Measurements from ENCODE around the gene CLEC16A. TPM values are rescaled to one million over a fixed set of nuclear protein-coding genes. Genes with fewer than 3 reads are reported as not detected.
A peak's percentile ranks its signal among the peaks of the same experiment; 100 is the strongest.

CLEC16A gene
- total RNA-seq, 2 donors from 2014 or later = 29.9 to 32.3 TPM

DNA sequence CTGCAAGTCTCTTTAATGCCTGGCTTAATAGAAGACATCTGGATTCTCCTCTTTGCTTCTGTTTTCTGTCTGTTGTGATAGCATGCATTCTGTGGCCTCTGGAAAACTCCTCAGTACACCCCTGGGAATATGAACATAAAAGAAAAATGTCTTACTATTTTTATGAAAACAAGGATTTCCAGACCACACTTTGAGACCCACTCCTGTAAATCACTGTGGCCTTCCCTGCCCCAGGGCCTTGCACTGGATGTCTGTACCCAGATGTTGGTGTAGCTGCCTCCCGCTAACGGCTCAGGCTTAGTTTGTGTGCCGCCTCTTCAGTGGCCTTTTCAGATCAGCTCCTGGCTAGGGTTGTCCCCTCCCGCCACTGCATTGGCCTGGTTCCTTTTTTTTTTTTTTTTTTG is 185.0 kb downstream of the CLEC16A start:
- no peak overlapping the region for H3K4me3 Mint-ChIP-seq
- H3K9me3 Mint-ChIP-seq = no peaks in the 10 kb centered on the region
- no peak for DNase-seq
- ATAC-seq (replicated peaks in 1 of 2) = no peak
- H3K27ac Mint-ChIP-seq = peak overlapping the region; percentile 1
- peaks cover 6 to 11% of the 10 kb centered on the region in 2 donors for H3K36me3 Mint-ChIP-seq (ENCODE audit: insufficient read depth in 2 of 2)
- H3K4me1 Mint-ChIP-seq (ENCODE audit: low read depth) = peaks cover 64% of the 10 kb centered on the region
- H3K27me3 Mint-ChIP-seq (ENCODE audit: low read depth) = no peaks in the 10 kb centered on the region

DNA sequence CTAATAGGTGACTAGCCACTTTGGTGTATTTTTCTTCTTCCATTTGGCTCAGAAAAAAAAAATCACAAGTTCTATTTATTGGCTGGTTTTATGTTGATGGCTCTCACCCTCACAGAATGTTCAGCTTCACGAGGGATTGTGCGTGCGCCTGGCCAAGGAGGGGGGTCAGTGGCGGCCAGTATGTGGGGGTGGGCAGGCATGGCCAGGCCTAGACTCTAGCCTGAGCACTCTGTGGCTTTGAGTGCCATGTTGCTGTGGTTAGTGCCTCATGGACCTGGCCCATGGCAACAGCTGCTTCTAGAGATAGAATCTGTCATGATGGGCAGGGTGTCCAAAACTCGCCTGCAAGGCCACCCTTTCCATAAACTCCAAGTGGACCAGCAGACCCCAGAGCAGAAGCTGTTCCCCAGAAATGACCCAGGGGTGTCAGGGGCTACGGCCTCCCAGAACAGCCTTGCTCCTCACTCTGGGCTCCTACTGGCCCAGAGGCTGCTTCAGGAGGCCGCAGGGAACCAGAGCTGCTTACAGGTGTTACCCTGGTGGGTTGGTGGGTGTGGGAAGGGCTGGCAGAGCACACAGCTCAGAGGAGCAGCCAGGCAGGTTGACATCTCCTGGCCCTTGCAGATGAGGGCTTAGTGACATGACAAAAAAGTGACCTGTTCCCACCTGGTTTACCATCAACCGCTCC is 186.8 kb downstream of the CLEC16A start:
- no peaks in the 10 kb centered on the region for H3K9me3 Mint-ChIP-seq
- peaks cover 81% of the 10 kb centered on the region for H3K4me1 Mint-ChIP-seq (ENCODE audit: low read depth)
- H3K36me3 Mint-ChIP-seq (ENCODE audit: insufficient read depth in 2 of 2) = peaks cover 11 to 19% of the 10 kb centered on the region in 2 donors
- DNase-seq (no peak), ATAC-seq (replicated peaks in 1 of 2) (no peak)
- no peak overlapping the region for H3K27ac Mint-ChIP-seq
- no peaks in the 10 kb centered on the region for H3K27me3 Mint-ChIP-seq (ENCODE audit: low read depth)
- no peak overlapping the region for H3K4me3 Mint-ChIP-seq

DNA sequence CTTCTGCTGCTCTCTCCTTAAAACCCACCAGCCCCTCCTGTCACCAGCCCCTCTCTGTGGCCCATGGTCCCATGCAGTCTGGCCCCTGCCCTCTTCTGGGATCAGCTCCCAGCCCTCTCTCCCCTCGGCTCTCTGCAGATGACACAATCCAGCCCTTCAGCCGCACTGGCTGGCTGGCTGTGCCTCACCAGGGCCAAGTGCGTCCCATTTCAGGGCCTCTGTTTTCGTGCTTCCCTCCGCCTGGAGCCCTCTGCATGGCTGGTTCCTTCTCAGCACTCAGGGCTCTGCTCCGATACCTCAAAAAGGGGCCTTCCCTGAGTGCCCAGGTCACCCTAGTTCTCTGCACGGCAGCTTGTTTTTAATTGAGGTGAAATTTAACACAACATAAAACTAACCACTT is 187.3 kb downstream of the CLEC16A start:
- Mint-ChIP-seq H3K4me3 (peak overlapping the region in 1 of 2 donors; percentile 65), H3K27me3 (ENCODE audit: low read depth) (no peaks in the 10 kb centered on the region), H3K9me3 (no peaks in the 10 kb centered on the region), H3K4me1 (ENCODE audit: low read depth) (peaks cover 81% of the 10 kb centered on the region), H3K27ac (peak overlapping the region; percentile 62), H3K36me3 (ENCODE audit: insufficient read depth in 2 of 2) (peaks cover 9 to 15% of the 10 kb centered on the region in 2 donors)
- ATAC-seq (replicated peaks in 1 of 2) = peak; percentile 5 to 30
- no peak for DNase-seq

DNA sequence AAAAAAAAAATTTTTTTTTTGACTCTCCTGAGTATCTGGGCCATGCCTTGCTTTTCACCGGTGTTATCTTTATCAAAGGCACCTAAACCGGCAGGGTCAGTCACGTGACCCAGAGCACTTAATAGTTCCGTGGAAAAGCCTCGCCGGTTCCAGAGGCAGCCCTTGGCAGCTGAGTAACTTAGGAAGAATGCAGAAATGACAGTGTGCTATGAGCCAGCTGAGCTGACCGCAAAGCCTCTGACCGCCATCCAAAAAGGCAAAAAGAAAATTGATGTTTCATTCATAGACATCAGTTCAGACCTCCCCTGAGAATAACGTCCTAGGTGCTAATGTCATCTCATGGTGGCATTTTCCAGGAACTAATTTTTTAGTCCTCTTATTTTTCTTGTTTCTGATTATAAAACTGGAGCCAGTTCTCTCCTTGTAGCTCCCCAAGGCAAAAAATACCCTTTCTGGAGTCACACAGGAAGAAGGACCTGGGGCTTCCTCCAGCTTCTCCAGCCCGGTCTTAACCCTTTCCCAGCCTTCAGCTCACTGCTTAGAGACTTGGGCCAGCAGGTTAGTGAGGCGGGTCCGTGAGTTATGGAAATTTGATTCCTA is 189.1 kb downstream of the CLEC16A start:
- H3K27ac Mint-ChIP-seq = no peak overlapping the region
- peaks cover 90% of the 10 kb centered on the region for H3K4me1 Mint-ChIP-seq (ENCODE audit: low read depth)
- H3K27me3 Mint-ChIP-seq (ENCODE audit: low read depth) = no peaks in the 10 kb centered on the region
- peak in 1 of 2 donors; percentile 16 for ATAC-seq (replicated peaks in 1 of 2)
- no peak for DNase-seq
- H3K4me3 Mint-ChIP-seq = no peak overlapping the region
- H3K36me3 Mint-ChIP-seq (ENCODE audit: insufficient read depth in 2 of 2) = peaks cover 7 to 15% of the 10 kb centered on the region in 2 donors
- H3K9me3 Mint-ChIP-seq = no peaks in the 10 kb centered on the region

DNA sequence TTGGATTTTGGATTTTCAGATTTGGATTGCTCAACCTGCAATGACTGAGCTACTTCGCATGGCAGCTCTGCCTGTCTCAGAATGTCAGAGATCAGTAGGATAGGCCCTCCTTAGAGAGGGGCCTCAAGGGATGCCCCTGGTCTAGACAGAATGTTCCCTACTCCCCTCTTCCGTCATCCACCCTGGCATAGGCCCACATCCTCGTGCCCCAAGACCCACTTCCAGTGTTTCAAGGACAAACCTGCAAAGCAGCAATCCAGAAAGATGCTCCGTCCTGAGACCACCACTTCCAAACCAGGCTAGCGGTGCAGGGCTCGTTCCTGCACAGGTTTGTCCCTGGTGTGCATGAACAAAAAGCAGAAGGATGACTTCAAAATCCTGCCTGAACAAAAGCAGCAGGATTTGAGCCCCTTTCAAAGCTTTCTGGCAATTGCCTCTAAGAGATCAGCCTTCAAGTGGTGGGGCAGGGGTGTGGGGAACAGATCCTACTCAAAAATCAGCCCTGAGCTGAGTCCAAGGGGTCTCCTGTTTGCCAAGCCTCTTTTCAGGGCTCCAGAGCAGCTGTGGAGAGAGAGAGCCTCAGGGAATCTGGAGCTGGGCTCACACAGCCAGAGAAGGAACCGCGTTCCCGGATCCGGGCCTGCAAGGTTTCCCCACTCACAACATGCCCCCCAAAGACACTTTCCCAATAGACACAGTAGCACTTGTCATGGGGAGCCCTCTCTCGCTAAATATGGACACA is 190.5 kb downstream of the CLEC16A start:
- no peak for ATAC-seq (replicated peaks in 1 of 2)
- no peak for DNase-seq
- Mint-ChIP-seq H3K4me3 (no peak overlapping the region), H3K27me3 (ENCODE audit: low read depth) (no peaks in the 10 kb centered on the region), H3K27ac (no peak overlapping the region), H3K36me3 (ENCODE audit: insufficient read depth in 2 of 2) (peaks cover 6 to 14% of the 10 kb centered on the region in 2 donors), H3K4me1 (ENCODE audit: low read depth) (peaks cover 90% of the 10 kb centered on the region), H3K9me3 (no peaks in the 10 kb centered on the region)

DNA sequence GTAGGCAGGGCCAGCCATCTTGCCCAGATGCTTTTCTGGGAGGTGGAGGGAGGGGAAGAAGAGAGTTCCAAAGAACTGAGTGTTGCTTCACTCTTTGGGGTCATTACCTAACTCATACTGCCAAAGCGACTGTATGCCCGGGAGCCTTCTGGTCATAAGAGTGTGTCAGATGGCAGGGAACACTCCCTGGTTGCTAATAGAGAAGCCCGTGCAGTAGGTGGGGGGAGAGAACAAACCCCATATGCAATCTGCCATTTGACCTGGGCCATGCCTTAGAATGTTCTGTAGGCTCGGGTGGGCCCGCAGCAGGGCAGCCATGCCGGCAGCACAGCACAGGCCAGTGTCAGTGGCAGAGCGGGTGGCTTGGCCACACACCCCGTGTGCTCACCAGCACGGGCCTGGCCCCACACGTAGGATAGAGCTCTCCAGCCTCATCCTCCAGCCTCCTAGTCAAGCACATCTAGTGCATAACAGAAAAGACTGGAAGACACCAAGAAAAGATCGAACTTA is 191.2 kb downstream of the CLEC16A start:
- ATAC-seq (replicated peaks in 1 of 2) = no peak
- H3K4me1 Mint-ChIP-seq (ENCODE audit: low read depth) = peaks cover 90% of the 10 kb centered on the region
- H3K36me3 Mint-ChIP-seq (ENCODE audit: insufficient read depth in 2 of 2) = peaks cover 6 to 12% of the 10 kb centered on the region in 2 donors
- H3K27me3 Mint-ChIP-seq (ENCODE audit: low read depth) = no peaks in the 10 kb centered on the region
- DNase-seq = no peak
- no peak overlapping the region for H3K4me3 Mint-ChIP-seq
- H3K27ac Mint-ChIP-seq = no peak overlapping the region
- no peaks in the 10 kb centered on the region for H3K9me3 Mint-ChIP-seq

DNA sequence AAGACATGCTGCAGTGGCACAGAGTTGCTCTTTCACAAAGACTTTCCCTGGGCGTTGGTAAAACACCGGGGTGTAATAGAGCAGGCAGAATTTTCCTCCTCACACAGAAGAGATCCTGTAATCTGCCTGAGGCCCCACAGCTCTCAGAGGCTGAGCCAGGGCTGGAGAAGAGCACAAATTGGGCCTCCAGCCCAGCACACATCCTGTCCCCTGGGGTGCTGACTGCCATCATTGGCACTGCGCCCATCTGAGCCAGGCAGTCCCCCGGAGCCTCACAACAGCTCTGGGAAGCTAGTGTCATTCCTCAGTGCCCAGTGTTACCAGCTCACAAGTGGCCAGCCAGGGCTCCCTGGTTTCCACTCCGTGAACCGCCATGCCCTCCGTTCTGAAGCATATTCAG is 192.2 kb downstream of the CLEC16A start:
- no peak overlapping the region for H3K4me3 Mint-ChIP-seq
- H3K27me3 Mint-ChIP-seq (ENCODE audit: low read depth) = no peaks in the 10 kb centered on the region
- peaks cover 87% of the 10 kb centered on the region for H3K4me1 Mint-ChIP-seq (ENCODE audit: low read depth)
- no peak overlapping the region for H3K27ac Mint-ChIP-seq
- H3K9me3 Mint-ChIP-seq = no peaks in the 10 kb centered on the region
- peaks cover 6 to 12% of the 10 kb centered on the region in 2 donors for H3K36me3 Mint-ChIP-seq (ENCODE audit: insufficient read depth in 2 of 2)
- no peak for ATAC-seq (replicated peaks in 1 of 2)
- no peak for DNase-seq

DNA sequence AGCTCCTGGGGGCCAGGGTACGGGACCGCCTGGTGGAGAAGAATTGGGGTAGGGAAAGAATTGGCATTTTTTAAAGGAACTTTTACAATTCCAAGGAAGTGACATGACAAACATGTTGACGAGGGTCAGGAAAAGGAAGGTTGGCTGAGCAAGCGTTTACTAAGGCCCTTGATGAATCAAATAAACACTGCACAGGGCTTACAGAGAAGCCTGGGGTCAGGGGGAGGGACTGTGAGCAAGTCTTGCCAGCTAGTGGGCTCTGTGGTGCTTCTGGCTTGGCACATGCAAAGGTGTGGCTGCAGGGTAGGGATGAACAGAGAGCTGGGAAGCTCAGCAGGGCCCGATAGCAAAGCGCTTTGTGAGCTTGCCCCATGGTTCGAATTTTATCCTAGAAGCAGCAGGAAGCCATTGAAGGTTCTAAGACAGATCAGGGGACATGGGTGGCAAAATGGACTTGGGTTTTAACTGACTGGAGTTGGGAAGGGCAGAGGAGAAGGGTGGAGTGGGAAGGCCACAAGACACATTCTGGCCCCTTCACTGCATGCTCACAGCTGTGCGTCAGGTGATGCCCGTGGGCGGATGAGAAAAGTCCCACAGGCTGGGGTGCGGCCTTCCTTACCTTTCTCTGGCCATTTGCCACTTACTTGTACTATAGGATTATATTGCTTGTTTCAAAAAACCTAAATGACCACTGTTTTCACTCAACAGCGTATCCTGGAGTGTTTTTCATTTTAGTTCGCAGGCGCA is 193.8 kb downstream of the CLEC16A start:
- no peaks in the 10 kb centered on the region for H3K9me3 Mint-ChIP-seq
- no peaks in the 10 kb centered on the region for H3K27me3 Mint-ChIP-seq (ENCODE audit: low read depth)
- H3K4me3 Mint-ChIP-seq = peak overlapping the region; percentile 38 to 63
- peak overlapping the region; percentile 70 for H3K27ac Mint-ChIP-seq
- peaks cover 85% of the 10 kb centered on the region for H3K4me1 Mint-ChIP-seq (ENCODE audit: low read depth)
- peaks cover 6 to 12% of the 10 kb centered on the region in 2 donors for H3K36me3 Mint-ChIP-seq (ENCODE audit: insufficient read depth in 2 of 2)
- DNase-seq (peak; percentile 21 to 37), ATAC-seq (replicated peaks in 1 of 2) (peak; percentile 51 to 58)

DNA sequence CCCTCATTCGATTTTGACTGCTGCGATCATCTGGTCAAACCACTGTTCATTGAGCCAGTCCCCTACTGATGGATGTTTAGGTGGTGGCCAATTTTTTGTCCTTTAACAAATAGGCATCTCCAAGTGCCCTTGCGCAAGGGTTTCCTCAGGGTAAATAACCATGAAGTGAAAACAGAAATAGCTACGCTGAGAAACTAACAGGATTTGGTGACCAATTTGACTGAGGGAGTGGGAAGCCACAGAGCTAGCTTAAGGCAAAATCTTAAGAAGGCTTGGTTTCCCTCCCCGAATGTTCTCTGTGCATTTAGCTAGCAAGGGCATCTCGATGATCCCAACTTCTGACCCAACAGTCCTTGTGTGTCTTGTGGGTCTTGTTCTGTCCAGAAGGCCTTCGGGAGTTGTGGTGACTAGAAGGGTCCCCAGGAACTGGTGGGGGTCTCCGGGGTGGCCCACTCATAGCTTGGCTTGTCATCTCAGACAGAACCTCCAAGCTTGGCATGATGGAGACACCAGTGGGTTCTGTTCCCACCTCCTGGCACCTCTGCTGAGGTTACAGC is 194.5 kb downstream of the CLEC16A start:
- no peak for DNase-seq
- no peak for ATAC-seq (replicated peaks in 1 of 2)
- peak overlapping the region; percentile 65 to 83 for H3K4me3 Mint-ChIP-seq
- H3K9me3 Mint-ChIP-seq = no peaks in the 10 kb centered on the region
- H3K4me1 Mint-ChIP-seq (ENCODE audit: low read depth) = peaks cover 80% of the 10 kb centered on the region
- H3K27me3 Mint-ChIP-seq (ENCODE audit: low read depth) = no peaks in the 10 kb centered on the region
- peaks cover 6 to 12% of the 10 kb centered on the region in 2 donors for H3K36me3 Mint-ChIP-seq (ENCODE audit: insufficient read depth in 2 of 2)
- peak overlapping the region; percentile 94 for H3K27ac Mint-ChIP-seq

DNA sequence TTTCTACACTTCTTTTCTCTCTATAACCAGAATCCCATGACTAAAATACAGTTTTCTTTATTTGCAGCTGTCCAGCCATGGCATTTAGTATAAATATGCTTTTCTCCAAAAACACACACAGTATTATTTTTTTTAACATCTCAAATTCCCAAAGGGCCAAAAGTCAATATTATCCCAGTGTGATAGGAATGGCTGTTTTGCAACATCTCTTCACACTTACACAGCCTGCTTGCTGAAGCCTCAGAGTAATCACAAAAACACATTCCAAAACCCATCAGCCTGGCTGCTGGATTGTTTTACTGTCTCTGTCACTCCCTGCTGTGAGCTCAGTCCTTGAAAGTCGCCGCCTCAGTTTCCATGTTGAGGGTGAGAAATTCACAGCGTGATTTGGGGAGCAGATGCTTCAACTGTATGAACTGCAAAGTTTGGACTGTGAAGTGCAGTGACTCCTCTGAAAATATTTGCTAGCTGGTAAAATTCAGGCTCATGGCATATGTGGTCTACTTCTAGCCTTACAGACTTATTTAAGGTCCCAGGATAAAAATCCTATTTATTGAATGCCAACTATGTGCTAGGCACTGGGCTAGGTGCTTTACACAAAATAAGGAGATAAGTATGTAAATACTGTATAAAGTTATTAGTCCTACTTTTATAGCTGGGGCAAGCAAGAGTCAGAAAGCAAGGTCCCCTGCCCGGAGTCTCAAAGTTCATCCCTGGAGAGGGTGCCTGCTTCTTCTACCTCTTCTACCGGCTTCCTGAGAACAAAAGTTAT is 195.1 kb downstream of the CLEC16A start:
- H3K4me1 Mint-ChIP-seq (ENCODE audit: low read depth) = peaks cover 80% of the 10 kb centered on the region
- no peaks in the 10 kb centered on the region for H3K9me3 Mint-ChIP-seq
- peak overlapping the region; percentile 65 to 83 for H3K4me3 Mint-ChIP-seq

DNA sequence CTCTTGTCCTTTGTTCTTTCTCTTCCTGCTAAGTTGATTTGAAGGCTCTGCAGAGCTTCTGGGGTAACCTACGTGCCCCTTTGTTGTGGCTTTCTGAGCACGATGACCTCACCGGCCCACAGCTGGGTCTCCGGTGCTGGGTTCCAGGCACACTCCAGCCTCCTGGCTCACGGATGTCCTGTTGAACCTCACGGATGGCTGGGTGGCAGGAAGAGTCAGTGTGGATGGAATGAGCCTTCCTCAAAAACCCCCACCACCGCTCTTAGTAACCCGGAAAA is 195.7 kb downstream of the CLEC16A start:
- DNase-seq = peak; percentile 61 to 63
- peaks cover 74% of the 10 kb centered on the region for H3K4me1 Mint-ChIP-seq (ENCODE audit: low read depth)
- ATAC-seq (replicated peaks in 1 of 2) = peak; percentile 86 to 87
- H3K9me3 Mint-ChIP-seq = no peaks in the 10 kb centered on the region
- no peaks in the 10 kb centered on the region for H3K27me3 Mint-ChIP-seq (ENCODE audit: low read depth)
- H3K27ac Mint-ChIP-seq = peak overlapping the region; percentile 94
- peak overlapping the region; percentile 65 to 83 for H3K4me3 Mint-ChIP-seq
- H3K36me3 Mint-ChIP-seq (ENCODE audit: insufficient read depth in 2 of 2) = peaks cover 6% of the 10 kb centered on the region in 2 donors

More for the DNA sequence above, 195.1 kb downstream of the CLEC16A start:
- Mint-ChIP-seq H3K27ac (peak overlapping the region; percentile 94), H3K36me3 (ENCODE audit: insufficient read depth in 2 of 2) (peaks cover 6 to 11% of the 10 kb centered on the region in 2 donors), H3K27me3 (ENCODE audit: low read depth) (no peaks in the 10 kb centered on the region)
- no peak for ATAC-seq (replicated peaks in 1 of 2)
- DNase-seq = no peak

DNA sequence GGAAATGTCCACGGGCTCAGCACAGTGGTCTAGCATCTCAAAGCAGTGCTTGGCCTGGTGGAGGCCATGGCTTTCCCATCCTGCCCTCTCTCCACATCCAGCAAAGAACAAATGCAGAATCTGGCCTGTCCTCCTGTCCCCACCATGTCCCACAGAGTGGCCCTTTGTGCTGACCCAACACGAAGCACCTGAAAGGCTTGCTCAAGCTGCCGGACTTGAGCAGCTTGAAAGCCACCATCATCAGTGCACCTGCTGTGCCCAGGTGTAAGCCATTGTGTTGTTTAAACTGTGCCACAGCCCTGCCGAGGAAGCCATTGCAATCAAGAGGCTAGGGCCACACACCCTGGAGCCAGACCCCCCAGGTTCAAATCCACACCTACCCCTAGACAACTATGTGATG is 196.1 kb downstream of the CLEC16A start:
- H3K9me3 Mint-ChIP-seq = no peaks in the 10 kb centered on the region
- peaks cover 6% of the 10 kb centered on the region in 2 donors for H3K36me3 Mint-ChIP-seq (ENCODE audit: insufficient read depth in 2 of 2)
- peak overlapping the region; percentile 94 for H3K27ac Mint-ChIP-seq
- no peak for DNase-seq
- peak overlapping the region; percentile 65 to 83 for H3K4me3 Mint-ChIP-seq
- peaks cover 70% of the 10 kb centered on the region for H3K4me1 Mint-ChIP-seq (ENCODE audit: low read depth)
- peak in 1 of 2 donors; percentile 8 for ATAC-seq (replicated peaks in 1 of 2)
- no peaks in the 10 kb centered on the region for H3K27me3 Mint-ChIP-seq (ENCODE audit: low read depth)

Data from activated T-cell treated with anti-CD3 and anti-CD28 coated beads, Interleukin-2, amount 50 U/mL, for 72 hours (primary cell).